ENCODE measurements around the gene WNT3. TPM values are rescaled to one million over a fixed set of nuclear protein-coding genes. Genes with fewer than 3 reads are reported as not detected.

The WNT3 gene
- total and polyA plus RNA-seq, 2 experiments from 2014 or later = 2.7 to 3.4 TPM

GRCh38 chr17:46744441-46744840, 74.1 kb downstream of the WNT3 start:
- H3K4me2 ChIP-seq = no peak overlapping the region
- H4K20me1 ChIP-seq (replicated peaks; ENCODE audit: insufficient read depth) = no peaks in the 10 kb centered on the region
- peak; percentile 33; the same call in 2 of the 3 replicates for ATAC-seq
- no peaks in the 10 kb centered on the region for H3F3A ChIP-seq (replicated peaks; ENCODE audit: low read depth)
- Mint-ChIP-seq H3K27me3 (ENCODE audit: insufficient read depth, low read depth, poor library complexity) (peaks cover 3% of the 10 kb centered on the region), H3K4me3 (no peak overlapping the region), H3K4me1 (peaks cover 19% of the 10 kb centered on the region), H3K36me3 (ENCODE audit: low read depth) (no peaks in the 10 kb centered on the region), H3K27ac (no peak overlapping the region), H3K9me3 (no peaks in the 10 kb centered on the region; the same call in 2 of the 3 replicates)
- H3K27ac ChIP-seq (ENCODE audit: low read depth) = no peak overlapping the region
- H3K9me2 ChIP-seq (ENCODE audit: insufficient read depth) = no peaks in the 10 kb centered on the region
- H2AFZ ChIP-seq = no peak overlapping the region
- H3K4me3 ChIP-seq = no peak overlapping the region
- H3K79me2 ChIP-seq (replicated peaks; ENCODE audit: insufficient read depth) = no peaks in the 10 kb centered on the region
- no peaks in the 10 kb centered on the region for H3K36me3 ChIP-seq (ENCODE audit: insufficient read depth)
- no peaks in the 10 kb centered on the region for H3K27me3 ChIP-seq (ENCODE audit: insufficient read depth)
- DNase-seq (ENCODE audit: low spot score) = no peak
- no peaks in the 10 kb centered on the region for H3K4me1 ChIP-seq (ENCODE audit: insufficient read depth)
- TF ChIP-seq EZH2 (IDR thresholded peaks at IDR 0.05; ENCODE audit: low read depth, unreplicated experiment) (no peak), JUNB (IDR thresholded peaks at IDR 0.05; ENCODE audit: unreplicated experiment) (no peak), ETS1 (IDR thresholded peaks at IDR 0.05) (no peak), REST (IDR thresholded peaks at IDR 0.05; ENCODE audit: unreplicated experiment) (no peak), CTCF (conservative IDR thresholded peaks at IDR 0.05; ENCODE audit: low read depth in 2 of 2) (no peak), EZH2phosphoT487 (IDR thresholded peaks at IDR 0.05; ENCODE audit: unreplicated experiment) (no peak), ZNF331 (CRISPR knock-in tag; IDR thresholded peaks at IDR 0.05; ENCODE audit: low read depth) (no peak)

- Mint-ChIP-seq H3K4me3 (no peak overlapping the region), H3K36me3 (ENCODE audit: low read depth) (no peaks in the 10 kb centered on the region), H3K27ac (no peak overlapping the region), H3K27me3 (ENCODE audit: insufficient read depth, low read depth, poor library complexity) (peaks cover 3% of the 10 kb centered on the region), H3K4me1 (peaks cover 19% of the 10 kb centered on the region), H3K9me3 (no peaks in the 10 kb centered on the region; the same call in 2 of the 3 replicates)
- Histone ChIP-seq H3K9me2 (ENCODE audit: insufficient read depth) (no peaks in the 10 kb centered on the region), H4K20me1 (replicated peaks; ENCODE audit: insufficient read depth) (no peaks in the 10 kb centered on the region), H3K4me1 (ENCODE audit: insufficient read depth) (no peaks in the 10 kb centered on the region), H3K27me3 (ENCODE audit: insufficient read depth) (no peaks in the 10 kb centered on the region), H3K4me3 (no peak overlapping the region), H3K4me2 (no peak overlapping the region), H2AFZ (no peak overlapping the region), H3K36me3 (ENCODE audit: insufficient read depth) (no peaks in the 10 kb centered on the region), H3F3A (replicated peaks; ENCODE audit: low read depth) (no peaks in the 10 kb centered on the region), H3K27ac (ENCODE audit: low read depth) (no peak overlapping the region), H3K79me2 (replicated peaks; ENCODE audit: insufficient read depth) (no peaks in the 10 kb centered on the region)
- DNase-seq (ENCODE audit: low spot score) (no peak), ATAC-seq (no peak)
- no peak for TF ChIP-seq NANOG (IDR thresholded peaks at IDR 0.05; ENCODE audit: borderline replicate concordance)
These were observed 75.8 kb downstream of the WNT3 start for GRCh38 chr17:46742565-46743270.
